Measurements from ENCODE around the gene ZG16B.

The ZG16B gene

GRCh38 chr16:2845116-2845515 lies 15.0 kb downstream of the ZG16B start:
- no peak for DNase-seq (ENCODE audit: low read depth in 2 of 2)

- DNase-seq (ENCODE audit: low read depth in 2 of 2): no peak
Measured at GRCh38 chr16:2846511-2847310, 16.6 kb downstream of the ZG16B start.

GRCh38 chr16:2848933-2849725 lies 19.0 kb downstream of the ZG16B start:
- DNase-seq (ENCODE audit: low read depth in 2 of 2): no peak

DNA sequence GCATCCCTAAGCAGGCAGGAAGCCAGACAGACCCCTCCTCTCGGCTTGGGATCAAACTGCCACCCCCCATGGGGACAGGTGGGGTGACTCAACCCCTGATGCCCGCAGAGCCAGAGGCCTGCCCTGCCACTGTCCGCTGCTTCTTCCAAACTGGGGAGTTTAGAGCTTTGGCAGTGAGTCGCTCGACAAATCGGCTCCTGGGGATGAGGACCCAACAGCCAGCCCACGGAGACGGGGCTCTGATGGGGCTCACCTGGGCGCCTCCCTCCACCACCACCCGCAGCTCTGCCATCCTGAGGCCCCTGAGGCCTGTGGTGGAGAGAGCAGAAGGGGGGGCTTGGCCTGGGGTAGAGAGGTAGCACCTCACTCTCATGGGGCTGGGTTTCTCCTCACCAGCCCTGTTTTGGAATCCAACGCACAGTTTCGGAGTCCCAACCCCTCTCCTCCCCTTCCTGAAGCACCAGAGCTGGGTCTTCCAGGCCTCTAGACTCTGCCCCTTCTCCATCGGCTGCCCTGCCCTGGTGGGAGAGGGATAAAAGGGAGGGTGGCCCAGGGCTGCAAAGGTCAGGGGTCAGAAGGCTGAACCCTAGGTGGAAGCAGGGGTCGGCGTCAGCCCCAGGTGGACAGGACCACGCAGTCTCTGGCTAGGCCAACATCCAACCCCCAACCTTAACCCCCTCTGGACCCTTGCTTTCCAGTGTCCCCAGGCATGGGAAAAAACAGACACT lies 22.1 kb downstream of the ZG16B start:
- no peak for DNase-seq (ENCODE audit: low read depth in 2 of 2)

- no peak for DNase-seq (ENCODE audit: low read depth in 2 of 2)
Measured at GRCh38 chr16:2852731-2853507, 22.8 kb downstream of the ZG16B start.

DNA sequence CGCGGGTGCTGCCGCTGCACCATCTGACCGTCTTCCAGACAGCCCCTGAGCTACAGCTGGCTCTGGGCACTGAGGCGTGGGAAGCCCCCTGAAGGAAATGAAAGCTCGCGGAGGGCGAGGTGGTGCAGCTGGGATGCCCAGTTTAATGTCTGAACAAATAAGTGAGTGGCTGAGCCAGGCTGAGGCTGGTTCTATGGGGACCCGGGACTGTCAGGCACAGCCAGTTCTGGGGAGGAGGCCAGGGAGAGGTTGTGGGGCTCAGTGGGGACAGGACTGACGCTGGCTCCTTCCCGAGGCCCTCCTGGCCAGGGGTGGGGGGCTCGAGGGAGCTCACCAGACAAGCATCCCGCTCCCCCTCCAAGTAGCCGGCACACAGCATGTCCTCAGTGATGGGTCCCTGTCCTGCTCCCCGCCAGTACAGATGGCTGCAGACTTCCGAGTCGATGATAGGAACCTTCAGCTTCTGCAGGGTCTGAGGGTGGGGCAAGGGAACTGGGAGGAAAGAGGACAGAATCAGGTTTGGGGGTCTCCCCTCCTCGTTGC lies 23.5 kb downstream of the ZG16B start:
- DNase-seq (ENCODE audit: low read depth in 2 of 2): no peak

DNA sequence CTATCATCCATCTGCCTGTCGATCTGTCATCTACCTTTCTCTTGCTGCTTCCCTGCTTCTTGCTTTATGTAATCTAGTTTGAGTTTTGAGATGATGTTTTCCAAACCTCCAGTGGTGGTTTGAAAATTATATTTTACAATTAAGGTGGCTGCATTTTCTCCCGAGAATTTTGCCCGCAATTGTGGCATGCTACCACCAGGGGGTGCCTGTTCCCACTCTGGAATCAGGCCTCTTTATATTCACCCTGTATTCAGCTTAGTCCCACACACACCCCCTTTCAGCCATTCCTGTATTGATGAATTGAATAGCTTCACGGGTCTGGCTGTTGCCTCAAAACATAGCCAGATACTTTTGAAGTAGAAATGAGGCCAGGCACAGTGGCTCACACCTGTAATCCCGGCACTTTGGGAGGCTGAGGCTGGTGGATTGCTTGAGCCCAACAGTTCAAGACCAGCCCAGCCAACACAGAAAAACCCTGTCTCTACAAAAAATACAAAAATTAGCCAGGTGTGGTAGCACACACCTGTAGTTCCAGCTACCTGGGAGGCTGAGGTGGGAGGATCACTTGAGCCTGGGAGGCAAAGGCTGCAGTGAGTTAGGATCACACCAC lies 24.7 kb downstream of the ZG16B start:
- no peak for DNase-seq (ENCODE audit: low read depth in 2 of 2)

DNA sequence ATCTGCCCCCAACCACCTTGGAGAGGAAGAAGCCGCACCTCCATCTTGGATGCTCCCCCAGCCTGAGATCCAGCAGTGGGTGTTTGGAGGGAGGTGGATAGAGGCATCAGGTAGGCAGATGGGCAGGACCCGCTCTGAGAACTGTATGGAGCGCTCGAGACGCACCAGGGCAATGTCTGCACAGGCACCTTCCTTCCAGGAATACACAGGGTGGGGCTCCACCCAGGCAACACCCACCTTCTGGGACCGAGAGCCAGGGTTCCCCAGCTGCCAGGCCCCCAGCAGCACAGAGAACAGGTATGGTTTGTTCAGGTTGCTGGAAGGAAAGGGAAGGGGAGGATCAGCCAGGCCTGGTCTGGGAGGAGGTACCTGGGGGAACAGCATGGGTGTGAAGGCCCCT lies 25.4 kb downstream of the ZG16B start:
- DNase-seq (ENCODE audit: low read depth in 2 of 2): no peak

GRCh38 chr16:2856061-2856670 lies 26.1 kb downstream of the ZG16B start:
- no peak for DNase-seq (ENCODE audit: low read depth in 2 of 2)

- no peak for DNase-seq (ENCODE audit: low read depth in 2 of 2)
Measured at GRCh38 chr16:2856686-2857450, 26.8 kb downstream of the ZG16B start.

DNA sequence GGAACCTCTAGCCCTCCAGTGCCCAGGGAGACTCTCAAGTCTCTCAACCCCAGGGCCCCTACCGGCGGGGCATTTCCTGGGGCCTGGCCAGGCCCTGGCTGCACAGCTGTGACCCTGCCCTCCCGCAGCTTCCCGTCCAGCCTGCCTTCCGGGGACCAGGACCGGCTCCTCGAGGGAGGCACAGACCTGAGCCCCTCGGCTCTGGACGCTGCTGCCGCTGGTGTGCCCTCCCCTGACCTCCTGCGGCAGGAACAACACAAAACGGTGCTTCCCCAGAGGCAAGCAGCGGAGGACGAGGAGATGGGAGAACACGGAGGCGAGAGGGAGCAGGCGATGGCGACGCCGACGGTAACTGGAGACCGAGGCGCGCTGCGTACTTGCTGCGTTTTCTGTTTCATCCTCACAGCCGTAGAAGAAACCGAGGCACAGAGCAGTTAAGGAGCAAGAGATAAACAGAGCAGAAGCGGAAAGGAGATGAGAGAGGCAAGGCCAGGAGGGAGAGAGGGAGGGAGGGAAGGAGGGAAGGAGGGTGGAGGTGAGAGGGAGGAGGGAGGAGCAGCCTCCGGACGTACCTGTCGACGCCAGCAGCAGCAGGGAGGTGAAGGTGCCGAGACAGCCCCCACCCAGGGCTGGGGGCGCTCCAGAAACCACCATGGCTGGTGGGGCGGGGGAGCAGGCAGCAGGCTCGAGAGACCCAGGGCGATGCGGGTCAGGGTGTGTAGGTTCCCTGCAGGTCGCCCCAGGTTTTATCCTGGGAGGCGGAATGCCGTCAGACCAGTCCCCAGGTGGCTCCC lies 27.5 kb downstream of the ZG16B start, which contains the start of gene PRSS22:
PRSS22 (minus strand) TSS at position 720 of the 794 bp plus-strand sequence; CDS start at position 654, 66 bp downstream.
- no peak for DNase-seq (ENCODE audit: low read depth in 2 of 2)

DNA sequence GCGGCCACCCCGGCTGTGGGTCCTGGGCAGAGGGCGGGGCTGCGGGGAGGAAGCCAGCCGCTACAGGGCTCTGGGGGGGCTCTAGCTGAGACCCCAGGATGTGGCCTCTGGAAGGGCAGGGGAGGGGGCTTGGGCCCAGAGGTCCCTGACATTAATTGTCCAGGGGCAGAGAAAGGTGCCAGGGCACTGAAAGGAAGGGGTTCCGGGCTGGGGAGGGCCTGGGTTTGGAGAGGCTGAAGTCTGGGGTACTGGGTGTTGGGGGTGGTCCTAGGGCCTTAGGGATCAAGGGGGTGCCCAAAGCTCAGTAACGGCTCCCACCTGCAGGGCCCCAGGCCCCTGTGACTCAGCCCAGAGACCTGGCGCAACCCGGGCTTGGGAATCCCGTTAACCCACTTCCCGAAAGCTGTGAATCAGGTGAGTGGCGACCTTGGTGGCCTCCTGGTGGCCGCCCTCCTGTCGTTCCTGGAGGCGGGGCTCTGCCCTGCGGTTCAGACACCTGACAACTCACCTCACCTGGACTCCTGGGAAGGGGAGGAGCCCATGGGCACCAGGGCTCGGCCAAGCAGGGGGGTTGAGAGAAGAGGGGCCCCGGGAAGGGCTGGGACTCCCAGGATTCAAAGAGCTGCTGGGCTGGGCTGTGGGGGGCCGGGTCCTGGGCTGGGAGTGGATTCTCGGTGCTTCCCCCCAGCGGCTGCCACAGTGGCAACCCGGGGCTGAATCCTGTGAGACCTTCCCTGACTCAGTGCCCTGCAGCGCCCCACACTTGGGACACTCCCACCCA lies 28.3 kb downstream of the ZG16B start:
- DNase-seq (ENCODE audit: low read depth in 2 of 2): no peak

GRCh38 chr16:2859686-2860265 lies 29.7 kb downstream of the ZG16B start:
- no peak for DNase-seq (ENCODE audit: low read depth in 2 of 2)

GRCh38 chr16:2860826-2861567 lies 30.9 kb downstream of the ZG16B start:
- DNase-seq (ENCODE audit: low read depth in 2 of 2): no peak

- no peak for DNase-seq (ENCODE audit: low read depth in 2 of 2)
Measured at GRCh38 chr16:2865651-2866050, 35.5 kb downstream of the ZG16B start.

- DNase-seq (ENCODE audit: low read depth in 2 of 2): no peak
Measured at GRCh38 chr16:2866431-2866830, 36.3 kb downstream of the ZG16B start.

DNA sequence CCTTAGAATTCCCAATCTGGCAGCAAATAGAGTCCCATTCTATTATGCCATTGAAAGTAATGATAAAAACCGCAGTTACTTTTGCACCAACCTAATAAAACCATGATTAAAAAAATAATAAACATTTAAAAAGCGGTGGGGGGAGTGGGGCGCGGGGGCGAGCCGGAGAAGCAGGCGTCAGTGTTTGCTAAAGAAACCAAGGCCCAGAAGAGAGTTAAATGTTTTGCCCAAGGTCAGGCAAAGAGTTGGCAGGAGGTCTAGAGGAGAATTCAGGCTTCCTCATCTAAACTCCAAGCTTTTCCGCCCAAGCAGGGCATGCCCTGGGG lies 37.5 kb downstream of the ZG16B start:
- no peak for DNase-seq (ENCODE audit: low read depth in 2 of 2)
